Loucy (cell line): ENCODE measurements around the gene RXRA.

Source experiments
- EZH2phosphoT487 ChIP-seq: fragments of 200-600 bp; IDR thresholded peaks from 2 replicates; pipeline ENCODE4 v1.6.1; 2018; ENCODE audit warnings: antibody characterized with exemption, mild to moderate bottlenecking, moderate library complexity, borderline replicate concordance
- TF ChIP-seq, protein P1 (sequence below): fragments of 200-600 bp; sonication (generic); conservative IDR thresholded peaks from 2 replicates; pipeline ENCODE4 v1.5.1; 2014; ENCODE audit warnings: mild to moderate bottlenecking, antibody characterized with exemption, low read length

DNA sequence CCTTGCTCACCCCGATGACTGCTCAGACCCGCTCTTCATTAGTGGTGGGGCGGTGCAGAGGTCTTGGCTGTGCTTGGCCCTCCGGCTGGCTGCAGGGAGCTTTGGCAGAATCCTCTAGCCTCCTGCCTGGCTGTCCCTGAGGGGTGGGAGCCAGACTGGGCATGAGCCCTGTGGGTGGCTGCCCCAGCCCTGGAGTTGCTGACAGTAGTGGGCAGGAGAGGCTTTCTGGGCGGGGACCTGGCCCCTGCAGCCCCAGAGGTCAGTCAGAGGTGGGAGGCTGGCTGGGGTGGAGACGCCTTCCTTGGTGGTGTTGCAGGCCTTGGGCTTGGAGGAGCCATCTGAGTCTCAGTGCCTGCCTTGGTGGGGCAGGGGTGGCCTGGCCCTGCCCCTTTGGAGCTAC is 146.0 kb downstream of the RXRA start:
- TF ChIP-seq, protein P1, sequence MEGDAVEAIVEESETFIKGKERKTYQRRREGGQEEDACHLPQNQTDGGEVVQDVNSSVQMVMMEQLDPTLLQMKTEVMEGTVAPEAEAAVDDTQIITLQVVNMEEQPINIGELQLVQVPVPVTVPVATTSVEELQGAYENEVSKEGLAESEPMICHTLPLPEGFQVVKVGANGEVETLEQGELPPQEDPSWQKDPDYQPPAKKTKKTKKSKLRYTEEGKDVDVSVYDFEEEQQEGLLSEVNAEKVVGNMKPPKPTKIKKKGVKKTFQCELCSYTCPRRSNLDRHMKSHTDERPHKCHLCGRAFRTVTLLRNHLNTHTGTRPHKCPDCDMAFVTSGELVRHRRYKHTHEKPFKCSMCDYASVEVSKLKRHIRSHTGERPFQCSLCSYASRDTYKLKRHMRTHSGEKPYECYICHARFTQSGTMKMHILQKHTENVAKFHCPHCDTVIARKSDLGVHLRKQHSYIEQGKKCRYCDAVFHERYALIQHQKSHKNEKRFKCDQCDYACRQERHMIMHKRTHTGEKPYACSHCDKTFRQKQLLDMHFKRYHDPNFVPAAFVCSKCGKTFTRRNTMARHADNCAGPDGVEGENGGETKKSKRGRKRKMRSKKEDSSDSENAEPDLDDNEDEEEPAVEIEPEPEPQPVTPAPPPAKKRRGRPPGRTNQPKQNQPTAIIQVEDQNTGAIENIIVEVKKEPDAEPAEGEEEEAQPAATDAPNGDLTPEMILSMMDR, result no peak
- no peak for TF ChIP-seq EZH2phosphoT487
